Lower lobe of right lung (tissue), 2 donors: Measurements from ENCODE around the gene ALLC. TPM values are rescaled to one million over a fixed set of nuclear protein-coding genes. Genes with fewer than 3 reads are reported as not detected.

ENCODE experiments used
- ATAC-seq, 2 donors: fragments of 200-7000 bp; cut with Tn5 transposase; one replicate each; pipeline ENCODE4 v1.9.1; 2020 to 2022; ENCODE audit warnings: mild to moderate bottlenecking in 2 of 2, moderate library complexity in 2 of 2
- DNase-seq: peaks from one replicate; pipeline ENCODE4 v3.0.0-alpha.2; 2020
- H3K27ac ChIP-seq: fragments of 200-600 bp; one replicate; pipeline ENCODE4 v1.8.0; 2022
- H3K27me3 ChIP-seq: fragments of 200-600 bp; one replicate; pipeline ENCODE4 v1.8.0; 2022; ENCODE audit warnings: low read depth
- H3K36me3 ChIP-seq: fragments of 200-600 bp; one replicate; pipeline ENCODE4 v1.8.0; 2022; ENCODE audit warnings: mild to moderate bottlenecking
- H3K4me1 ChIP-seq: fragments of 200-600 bp; one replicate; pipeline ENCODE4 v1.8.0; 2022
- H3K4me3 ChIP-seq: fragments of 200-600 bp; one replicate; pipeline ENCODE4 v1.8.0; 2022; ENCODE audit warnings: mild to moderate bottlenecking
- H3K9me3 ChIP-seq: fragments of 200-600 bp; one replicate; pipeline ENCODE4 v1.8.0; 2022
- intact Hi-C: fragments of 100-400 bp; cut with DNase I; formaldehyde crosslinking; loops from one replicate; pipeline ENCODE4 v1.11.0; 2022
- total RNA-seq: library from RNA; stranded (reverse); fragmentation: NEBNext Ultra II Directional; extraction: Animal tissue kit (Norgen Biotek cat#: 25700); gene quantifications from one replicate; pipeline ENCODE4 v1.2.1, GENCODE V29; 2021
- TF ChIP-seq, protein P1 (sequence below): fragments of 200-600 bp; IDR thresholded peaks from one replicate; pipeline ENCODE4 v1.8.0; 2022; ENCODE audit warnings: antibody characterized with exemption, mild to moderate bottlenecking
- donor health status: DM: no; HTN: yes; CAD: no; lungs with severe emphysema.

ALLC gene
- total RNA-seq, 1 donor from 2014 or later: not detected

- Histone ChIP-seq H3K4me1 (no peaks in the 10 kb centered on the region), H3K36me3 (no peaks in the 10 kb centered on the region), H3K9me3 (no peaks in the 10 kb centered on the region), H3K27ac (no peak overlapping the region), H3K4me3 (no peak overlapping the region), H3K27me3 (no peaks in the 10 kb centered on the region)
- TF ChIP-seq, protein P1, sequence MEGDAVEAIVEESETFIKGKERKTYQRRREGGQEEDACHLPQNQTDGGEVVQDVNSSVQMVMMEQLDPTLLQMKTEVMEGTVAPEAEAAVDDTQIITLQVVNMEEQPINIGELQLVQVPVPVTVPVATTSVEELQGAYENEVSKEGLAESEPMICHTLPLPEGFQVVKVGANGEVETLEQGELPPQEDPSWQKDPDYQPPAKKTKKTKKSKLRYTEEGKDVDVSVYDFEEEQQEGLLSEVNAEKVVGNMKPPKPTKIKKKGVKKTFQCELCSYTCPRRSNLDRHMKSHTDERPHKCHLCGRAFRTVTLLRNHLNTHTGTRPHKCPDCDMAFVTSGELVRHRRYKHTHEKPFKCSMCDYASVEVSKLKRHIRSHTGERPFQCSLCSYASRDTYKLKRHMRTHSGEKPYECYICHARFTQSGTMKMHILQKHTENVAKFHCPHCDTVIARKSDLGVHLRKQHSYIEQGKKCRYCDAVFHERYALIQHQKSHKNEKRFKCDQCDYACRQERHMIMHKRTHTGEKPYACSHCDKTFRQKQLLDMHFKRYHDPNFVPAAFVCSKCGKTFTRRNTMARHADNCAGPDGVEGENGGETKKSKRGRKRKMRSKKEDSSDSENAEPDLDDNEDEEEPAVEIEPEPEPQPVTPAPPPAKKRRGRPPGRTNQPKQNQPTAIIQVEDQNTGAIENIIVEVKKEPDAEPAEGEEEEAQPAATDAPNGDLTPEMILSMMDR: no peak
- intact Hi-C loops: no loop called here
- ATAC-seq (no peak), DNase-seq (no peak)
These were observed 60.7 kb downstream of the ALLC start for GRCh38 chr2:3718679-3719078.

GRCh38 chr2:3725002-3725401 is 67.0 kb downstream of the ALLC start:
- H3K4me3 ChIP-seq: no peak overlapping the region
- no peak overlapping the region for H3K27ac ChIP-seq
- no peak for ATAC-seq
- no peaks in the 10 kb centered on the region for H3K4me1 ChIP-seq
- H3K9me3 ChIP-seq: no peaks in the 10 kb centered on the region
- H3K27me3 ChIP-seq: no peaks in the 10 kb centered on the region
- intact Hi-C loops: no loop called here
- DNase-seq: no peak
- TF ChIP-seq, protein P1: no peak
- H3K36me3 ChIP-seq: no peaks in the 10 kb centered on the region

GRCh38 chr2:3725458-3726250 is 67.7 kb downstream of the ALLC start:
- no peaks in the 10 kb centered on the region for H3K9me3 ChIP-seq
- TF ChIP-seq, protein P1: no peak
- no peaks in the 10 kb centered on the region for H3K36me3 ChIP-seq
- no peak for ATAC-seq
- intact Hi-C loops: no loop called here
- no peak overlapping the region for H3K4me3 ChIP-seq
- no peaks in the 10 kb centered on the region for H3K4me1 ChIP-seq
- H3K27ac ChIP-seq: no peak overlapping the region
- no peaks in the 10 kb centered on the region for H3K27me3 ChIP-seq
- no peak for DNase-seq

GRCh38 chr2:3726511-3726910 is 68.5 kb downstream of the ALLC start:
- TF ChIP-seq, protein P1: no peak
- Histone ChIP-seq H3K27ac (no peak overlapping the region), H3K27me3 (no peaks in the 10 kb centered on the region), H3K4me1 (no peaks in the 10 kb centered on the region), H3K4me3 (no peak overlapping the region), H3K36me3 (no peaks in the 10 kb centered on the region), H3K9me3 (no peaks in the 10 kb centered on the region)
- no peak for ATAC-seq
- DNase-seq: no peak
- intact Hi-C loops: no loop called here

GRCh38 chr2:3727397-3728045 is 69.5 kb downstream of the ALLC start:
- Histone ChIP-seq H3K36me3 (no peaks in the 10 kb centered on the region), H3K27ac (no peak overlapping the region), H3K4me3 (no peak overlapping the region), H3K9me3 (no peaks in the 10 kb centered on the region), H3K4me1 (no peaks in the 10 kb centered on the region), H3K27me3 (no peaks in the 10 kb centered on the region)
- ATAC-seq: no peak
- DNase-seq: no peak
- intact Hi-C loops: no loop called here
- TF ChIP-seq, protein P1: no peak
